Chondrocyte (in vitro differentiated cells): Measurements from ENCODE around the gene IGSF11. TPM values are rescaled to one million over a fixed set of nuclear protein-coding genes. Genes with fewer than 3 reads are reported as not detected.

Experiments used
- DNase-seq: peaks from one replicate; pipeline ENCODE4 v3.0.0; 2021; ENCODE audit warnings: mixed read lengths, low spot score
- H3K27ac Mint-ChIP-seq: one replicate; pipeline ENCODE4 v1.8.0; 2021; ENCODE audit warnings: mild to moderate bottlenecking, moderate library complexity, mixed read lengths; ENCODE audit not compliant: unreplicated experiment
- H3K27me3 Mint-ChIP-seq: 2 replicates; pipeline ENCODE4 v1.8.0; 2021; ENCODE audit warnings: low read depth, mixed read lengths
- H3K36me3 Mint-ChIP-seq: 2 replicates; pipeline ENCODE4 v1.8.0; 2021; ENCODE audit warnings: low read depth, mixed read lengths
- H3K4me1 Mint-ChIP-seq: 2 replicates; pipeline ENCODE4 v1.8.0; 2021; ENCODE audit warnings: low read depth, mild to moderate bottlenecking, mixed read lengths
- H3K4me3 Mint-ChIP-seq: one replicate; pipeline ENCODE4 v1.8.0; 2021; ENCODE audit warnings: mild to moderate bottlenecking, moderate library complexity, mixed read lengths; ENCODE audit not compliant: unreplicated experiment
- H3K9me3 Mint-ChIP-seq: 2 replicates; pipeline ENCODE4 v1.8.0; 2021; ENCODE audit warnings: low read depth, mixed read lengths
- CTCF ChIP-seq: fragments of 200-600 bp; sonication (generic); IDR thresholded peaks from 2 replicates; pipeline ENCODE4 v1.5.0; 2021; ENCODE audit warnings: antibody characterized with exemption, mild to moderate bottlenecking, moderate library complexity
- total RNA-seq: library from RNA; stranded (reverse); gene quantifications from 3 replicates; pipeline ENCODE4 v1.2.1, GENCODE V29; 2021

The IGSF11 gene
- total RNA-seq, 1 donor from 2014 or later: not detected

DNA sequence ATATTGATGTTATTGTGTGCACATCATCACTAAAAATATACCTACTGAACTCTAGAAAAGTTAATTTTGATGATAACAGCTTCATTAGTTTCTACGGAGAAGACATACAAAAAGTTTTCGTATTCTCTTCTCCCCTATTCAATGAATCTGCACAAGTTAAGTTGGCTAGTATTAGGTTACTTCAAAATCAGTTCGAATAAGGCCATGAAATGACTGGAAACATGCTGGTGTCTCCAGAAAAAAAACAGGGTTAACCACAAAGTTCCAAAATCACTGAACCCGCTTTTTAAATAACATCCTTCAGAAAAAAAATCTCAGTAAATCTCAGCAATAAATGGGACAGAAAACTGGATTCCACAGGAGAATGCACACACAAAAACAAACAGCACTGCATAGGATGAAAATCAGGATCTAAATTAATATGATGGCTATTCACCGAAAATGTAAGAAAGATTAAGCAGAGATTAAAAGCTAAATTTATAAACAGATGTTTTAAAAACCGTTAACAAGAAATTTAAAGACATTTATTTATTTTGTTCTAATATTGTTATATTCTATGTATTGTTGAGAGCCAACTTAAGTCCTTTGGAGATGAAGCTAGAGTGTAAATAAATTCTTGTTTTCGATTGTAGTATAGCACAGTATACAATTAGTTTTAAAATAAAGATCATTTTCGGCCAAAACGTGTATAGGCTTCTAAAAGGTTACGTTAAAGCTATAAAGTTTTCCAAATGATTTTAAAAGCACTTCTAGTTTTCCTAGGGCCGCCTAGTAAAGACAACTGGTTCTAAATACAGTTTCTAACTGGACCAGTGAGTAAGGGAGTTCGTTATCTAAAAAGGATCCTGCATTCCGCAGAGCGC, 1.0 kb downstream of the IGSF11 start:
- Mint-ChIP-seq H3K27ac (no peak overlapping the region), H3K27me3 (peaks cover 49% of the 10 kb centered on the region), H3K9me3 (no peaks in the 10 kb centered on the region), H3K4me1 (peaks cover 4% of the 10 kb centered on the region), H3K4me3 (peak overlapping the region; percentile 77), H3K36me3 (no peaks in the 10 kb centered on the region)
- DNase-seq: no peak
- no peak for TF ChIP-seq CTCF

GRCh38 chr3:119025171-119025795, 9.4 kb downstream of the IGSF11 start:
- TF ChIP-seq CTCF: no peak
- no peak for DNase-seq
- Mint-ChIP-seq H3K27ac (no peak overlapping the region), H3K4me1 (no peaks in the 10 kb centered on the region), H3K4me3 (no peak overlapping the region), H3K9me3 (no peaks in the 10 kb centered on the region), H3K27me3 (peaks cover 16% of the 10 kb centered on the region), H3K36me3 (no peaks in the 10 kb centered on the region)

- Mint-ChIP-seq H3K9me3 (no peaks in the 10 kb centered on the region), H3K4me1 (no peaks in the 10 kb centered on the region), H3K27me3 (peaks cover 10% of the 10 kb centered on the region), H3K27ac (no peak overlapping the region), H3K4me3 (no peak overlapping the region), H3K36me3 (no peaks in the 10 kb centered on the region)
- DNase-seq: no peak
- no peak for TF ChIP-seq CTCF
Measured at GRCh38 chr3:119019767-119020518, 14.7 kb downstream of the IGSF11 start.

DNA sequence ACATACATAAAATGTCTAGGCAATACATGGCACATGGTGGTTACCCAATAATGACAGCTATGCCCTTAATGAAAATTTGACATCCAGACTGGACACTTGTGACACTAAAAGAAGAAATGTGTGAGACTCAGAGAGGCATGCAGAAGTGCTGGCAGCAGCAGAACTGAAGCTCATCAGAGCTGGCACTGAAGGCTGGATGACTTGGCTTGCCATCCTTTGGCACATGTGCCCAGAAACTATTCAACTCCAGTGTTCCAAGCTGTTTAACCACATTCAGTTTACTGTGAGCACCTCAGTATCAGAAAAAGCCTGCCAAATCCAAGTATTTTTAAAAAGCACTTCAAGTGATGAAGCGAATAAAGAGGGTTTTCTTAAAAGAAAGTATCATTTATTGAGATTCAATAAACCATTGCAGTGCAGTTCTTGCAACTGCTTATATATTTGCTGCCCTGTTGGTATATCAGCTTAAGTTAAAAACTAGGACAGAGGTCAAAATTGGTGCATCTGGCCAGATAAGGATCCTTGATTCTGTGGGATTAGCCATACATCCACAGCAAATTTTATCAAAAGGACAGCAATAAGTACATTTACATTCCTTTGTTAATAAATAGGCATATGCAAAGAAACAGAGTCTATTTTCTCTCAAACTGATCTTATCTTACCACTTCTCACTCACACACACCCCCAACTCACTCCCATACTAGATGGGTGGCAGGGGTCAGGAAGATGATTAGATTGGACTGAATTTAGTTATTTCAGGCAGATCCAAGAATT, 15.8 kb downstream of the IGSF11 start:
- Mint-ChIP-seq H3K36me3 (no peaks in the 10 kb centered on the region), H3K27ac (no peak overlapping the region), H3K4me3 (no peak overlapping the region), H3K9me3 (no peaks in the 10 kb centered on the region), H3K4me1 (no peaks in the 10 kb centered on the region), H3K27me3 (peaks cover 10% of the 10 kb centered on the region)
- no peak for TF ChIP-seq CTCF
- no peak for DNase-seq
